ENCODE data around the gene NUP155.

Gene NUP155

DNA sequence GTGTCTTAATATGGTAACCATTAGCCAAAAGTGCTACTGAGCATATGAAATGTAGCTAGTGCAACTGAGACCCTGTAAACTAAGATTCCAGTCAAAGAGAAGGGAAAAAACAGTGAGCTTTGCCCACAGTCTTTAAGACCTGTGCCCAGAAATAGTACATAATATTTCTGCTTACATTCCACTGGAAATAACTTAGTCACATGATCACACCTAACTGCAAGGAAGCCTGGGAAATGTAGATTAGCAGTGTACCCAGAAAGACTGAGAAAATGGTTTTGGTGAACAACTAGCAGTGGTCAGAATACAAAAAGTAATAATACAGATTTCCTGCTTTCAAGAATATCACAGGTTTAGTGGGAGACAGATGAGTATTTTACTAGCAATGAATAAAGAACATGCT is 119.2 kb downstream of the NUP155 start:
- Histone ChIP-seq H3K18ac (ENCODE audit: low read length) (no peak overlapping the region), H2BK5ac (ENCODE audit: low read depth, low read length, poor library complexity) (no peak overlapping the region), H3K14ac (ENCODE audit: low read length) (no peak overlapping the region), H3K9me3 (ENCODE audit: insufficient read depth, low read depth, low read length) (no peaks in the 10 kb centered on the region), H2BK12ac (ENCODE audit: low read length) (no peak overlapping the region), H3K4ac (ENCODE audit: low read depth, low read length) (no peak overlapping the region), H3K4me3 (ENCODE audit: low read depth, low read length) (no peak overlapping the region), H3K27me3 (ENCODE audit: insufficient read depth, low read length) (no peaks in the 10 kb centered on the region), H3K79me1 (ENCODE audit: low read length) (peaks cover 13% of the 10 kb centered on the region), H3K23ac (ENCODE audit: low read length) (no peak overlapping the region), H2BK120ac (ENCODE audit: insufficient read depth, low read length, poor library complexity) (no peak overlapping the region), H2AFZ (ENCODE audit: insufficient read depth, low read length, poor library complexity) (no peak overlapping the region), H3K4me2 (ENCODE audit: low read length) (no peak overlapping the region), H3K79me2 (ENCODE audit: control insufficient read depth, insufficient read depth, low read length, poor library complexity) (peaks cover 11% of the 10 kb centered on the region), H3K9ac (ENCODE audit: low read length) (no peak overlapping the region), H4K8ac (ENCODE audit: low read depth, low read length) (no peak overlapping the region), H2AK5ac (ENCODE audit: low read length) (no peak overlapping the region), H4K91ac (ENCODE audit: low read depth, low read length) (no peak overlapping the region), H4K12ac (ENCODE audit: low read depth, low read length) (no peak overlapping the region), H3K36me3 (ENCODE audit: control insufficient read depth in 1 of 2, insufficient read depth in 2 of 2, low read length in 2 of 2) (no peaks in the 10 kb centered on the region), H3K27ac (ENCODE audit: low read depth, low read length) (no peak overlapping the region), H3K4me1 (ENCODE audit: control insufficient read depth in 1 of 2, insufficient read depth in 2 of 2, low read length in 2 of 2) (peaks cover 4 to 5% of the 10 kb centered on the region in 2 experiments)
- no peak for DNase-seq

DNA sequence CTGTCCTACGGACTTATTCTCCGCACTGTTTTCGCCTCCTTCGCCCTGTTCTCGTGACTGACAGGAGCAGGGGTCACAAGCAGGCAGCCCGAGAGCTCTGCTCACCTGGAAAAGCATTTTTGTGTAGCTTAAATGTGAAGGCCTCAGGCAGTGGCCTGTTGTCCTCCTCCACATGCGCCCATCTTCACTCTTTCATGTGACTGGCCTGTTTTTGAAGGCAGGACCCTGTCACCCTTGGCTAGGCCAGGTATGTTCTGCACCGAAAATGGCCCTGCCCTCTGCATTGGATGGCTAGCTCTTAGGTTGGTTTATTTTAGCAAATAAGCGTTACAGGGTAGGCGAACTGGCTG is 121.1 kb downstream of the NUP155 start:
- Histone ChIP-seq H3K4me2 (ENCODE audit: low read length) (peak overlapping the region; percentile 49), H3K23ac (ENCODE audit: low read length) (no peak overlapping the region), H2BK120ac (ENCODE audit: insufficient read depth, low read length, poor library complexity) (peak overlapping the region; percentile 39), H3K79me1 (ENCODE audit: low read length) (peaks cover 13% of the 10 kb centered on the region), H3K4me1 (ENCODE audit: control insufficient read depth in 1 of 2, insufficient read depth in 2 of 2, low read length in 2 of 2) (peaks cover 4 to 5% of the 10 kb centered on the region in 2 experiments), H3K18ac (ENCODE audit: low read length) (peak overlapping the region; percentile 61), H3K27me3 (ENCODE audit: insufficient read depth, low read length) (no peaks in the 10 kb centered on the region), H3K14ac (ENCODE audit: low read length) (peak overlapping the region; percentile 74), H2BK12ac (ENCODE audit: low read length) (peak overlapping the region; percentile 4), H2BK5ac (ENCODE audit: low read depth, low read length, poor library complexity) (no peak overlapping the region), H4K8ac (ENCODE audit: low read depth, low read length) (peak overlapping the region; percentile 98), H4K12ac (ENCODE audit: low read depth, low read length) (peak overlapping the region; percentile 86), H3K27ac (ENCODE audit: low read depth, low read length) (peak overlapping the region; percentile 4), H3K9me3 (ENCODE audit: insufficient read depth, low read depth, low read length) (no peaks in the 10 kb centered on the region), H3K4me3 (ENCODE audit: low read depth, low read length) (peak overlapping the region; percentile 84), H3K9ac (ENCODE audit: low read length) (no peak overlapping the region), H3K79me2 (ENCODE audit: control insufficient read depth, insufficient read depth, low read length, poor library complexity) (peaks cover 11% of the 10 kb centered on the region), H3K4ac (ENCODE audit: low read depth, low read length) (no peak overlapping the region), H2AK5ac (ENCODE audit: low read length) (no peak overlapping the region), H2AFZ (ENCODE audit: insufficient read depth, low read length, poor library complexity) (peak overlapping the region; percentile 93), H3K36me3 (ENCODE audit: control insufficient read depth in 1 of 2, insufficient read depth in 2 of 2, low read length in 2 of 2) (no peaks in the 10 kb centered on the region), H4K91ac (ENCODE audit: low read depth, low read length) (peak overlapping the region; percentile 82)
- DNase-seq: no peak
- WGBS (ENCODE audit: extremely low coverage, insufficient coverage, insufficient read length): no CpG with 5 or more reads among the region's 10 CpGs

DNA sequence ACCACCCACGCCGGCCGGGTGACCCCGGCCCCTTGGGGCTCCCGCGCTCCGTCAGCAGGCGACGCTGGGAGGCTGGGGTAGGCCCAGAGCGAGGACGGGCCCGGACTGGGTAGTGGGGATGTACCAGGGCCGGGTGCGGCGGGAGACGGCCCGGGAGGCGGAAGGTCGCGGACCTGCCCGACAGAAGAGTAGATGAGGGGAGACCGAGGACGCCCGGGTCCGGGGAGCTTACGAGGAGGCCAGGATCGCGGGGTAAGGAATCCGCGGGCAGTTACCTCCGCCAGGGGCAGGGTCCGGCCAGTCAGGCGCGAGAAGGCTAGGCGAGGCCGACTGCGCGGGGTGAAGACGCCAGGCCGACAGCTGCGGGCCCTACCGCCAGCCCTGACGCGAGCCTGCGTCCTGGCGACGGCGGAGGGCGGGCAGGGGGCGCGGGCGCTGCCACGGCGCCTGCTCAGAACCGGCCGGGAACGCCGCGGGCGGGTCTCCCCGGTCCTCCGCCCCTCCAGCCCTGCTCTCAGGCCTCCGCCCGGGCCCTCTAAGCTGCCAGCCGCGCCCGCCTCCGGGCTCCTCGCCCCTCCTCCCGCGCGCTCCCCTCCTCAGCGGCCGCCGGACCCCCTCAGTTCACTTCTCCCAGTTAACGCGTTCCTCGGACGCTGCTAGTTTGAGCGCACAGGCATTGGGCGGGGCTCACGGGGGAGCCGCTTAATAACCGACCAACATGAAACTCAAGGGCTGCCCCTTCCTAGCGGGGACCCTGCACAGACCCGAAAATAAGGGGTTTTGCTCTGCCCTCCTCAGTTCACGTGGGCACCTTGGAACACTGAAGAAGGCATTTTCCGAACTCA is 121.7 kb downstream of the NUP155 start, which contains the start of gene CPLANE1:
Gene CPLANE1, minus strand, starts transcription at position 407 of the 845 bp plus-strand sequence. CDS start 1,678 bp downstream, outside the sequence.
- Histone ChIP-seq H3K79me2 (ENCODE audit: control insufficient read depth, insufficient read depth, low read length, poor library complexity) (peaks cover 11% of the 10 kb centered on the region), H3K27me3 (ENCODE audit: insufficient read depth, low read length) (no peaks in the 10 kb centered on the region), H2BK12ac (ENCODE audit: low read length) (peak within 1 kb of the TSS; percentile 6), H3K23ac (ENCODE audit: low read length) (no peak within 1 kb of the TSS), H3K14ac (ENCODE audit: low read length) (peak within 1 kb of the TSS; percentile 96), H4K91ac (ENCODE audit: low read depth, low read length) (peak within 1 kb of the TSS; percentile 82), H3K4me2 (ENCODE audit: low read length) (peak within 1 kb of the TSS; percentile 49), H2AFZ (ENCODE audit: insufficient read depth, low read length, poor library complexity) (peak within 1 kb of the TSS; percentile 93), H4K8ac (ENCODE audit: low read depth, low read length) (peak within 1 kb of the TSS; percentile 98), H3K36me3 (ENCODE audit: control insufficient read depth in 1 of 2, insufficient read depth in 2 of 2, low read length in 2 of 2) (no peaks in the 10 kb centered on the region), H3K79me1 (ENCODE audit: low read length) (peaks cover 13% of the 10 kb centered on the region), H3K4me3 (ENCODE audit: low read depth, low read length) (peak within 1 kb of the TSS; percentile 84), H4K12ac (ENCODE audit: low read depth, low read length) (peak within 1 kb of the TSS; percentile 89), H3K4me1 (ENCODE audit: control insufficient read depth in 1 of 2, insufficient read depth in 2 of 2, low read length in 2 of 2) (peaks cover 4 to 5% of the 10 kb centered on the region in 2 experiments), H3K18ac (ENCODE audit: low read length) (peak within 1 kb of the TSS; percentile 86), H2AK5ac (ENCODE audit: low read length) (no peak within 1 kb of the TSS), H3K27ac (ENCODE audit: low read depth, low read length) (peak within 1 kb of the TSS; percentile 63), H2BK120ac (ENCODE audit: insufficient read depth, low read length, poor library complexity) (peak within 1 kb of the TSS; percentile 85), H3K9ac (ENCODE audit: low read length) (peak within 1 kb of the TSS; percentile 98), H3K4ac (ENCODE audit: low read depth, low read length) (peak within 1 kb of the TSS; percentile 76), H2BK5ac (ENCODE audit: low read depth, low read length, poor library complexity) (peak within 1 kb of the TSS; percentile 81), H3K9me3 (ENCODE audit: insufficient read depth, low read depth, low read length) (no peaks in the 10 kb centered on the region)
- DNase-seq: peak; percentile 82 to 83
- no CpG with 5 or more reads among the region's 88 CpGs for WGBS (ENCODE audit: extremely low coverage, insufficient coverage, insufficient read length)

DNA sequence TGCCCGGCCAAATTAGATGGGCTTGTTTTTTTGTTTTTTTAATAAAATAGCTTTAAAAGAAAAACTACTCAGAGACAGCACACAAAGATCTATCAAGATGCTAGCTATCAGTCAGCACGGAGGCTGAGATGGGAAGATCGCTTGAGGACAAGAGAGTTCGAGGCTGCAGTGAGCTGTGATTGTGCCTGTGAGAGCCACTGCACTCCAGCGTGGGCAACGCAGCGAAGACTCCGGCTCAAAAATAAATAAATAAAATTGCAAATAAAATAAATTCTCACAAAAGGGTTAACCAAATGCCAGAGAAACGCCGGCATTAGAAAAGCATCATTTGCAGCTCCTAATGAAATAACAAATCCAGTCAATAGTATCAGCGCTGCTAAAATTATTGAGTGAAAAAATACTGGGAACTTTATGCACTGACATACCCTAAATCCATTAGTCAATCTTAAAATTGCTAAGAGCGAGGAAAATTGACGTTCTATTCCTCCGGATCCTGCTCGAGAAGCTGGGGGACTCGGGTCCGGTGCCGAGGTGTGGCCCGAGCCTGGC is 122.4 kb downstream of the NUP155 start:
- peak overlapping the region; percentile 86 for H3K18ac ChIP-seq (ENCODE audit: low read length)
- peak overlapping the region; percentile 96 for H3K14ac ChIP-seq (ENCODE audit: low read length)
- peak overlapping the region; percentile 93 for H2AFZ ChIP-seq (ENCODE audit: insufficient read depth, low read length, poor library complexity)
- peaks cover 13% of the 10 kb centered on the region for H3K79me1 ChIP-seq (ENCODE audit: low read length)
- WGBS (ENCODE audit: extremely low coverage, insufficient coverage, insufficient read length): no CpG with 5 or more reads among the region's 19 CpGs
- peak overlapping the region; percentile 79 for H4K91ac ChIP-seq (ENCODE audit: low read depth, low read length)
- H3K9ac ChIP-seq (ENCODE audit: low read length): peak overlapping the region; percentile 98
- no peak overlapping the region for H2BK120ac ChIP-seq (ENCODE audit: insufficient read depth, low read length, poor library complexity)
- H3K27ac ChIP-seq (ENCODE audit: low read depth, low read length): peak overlapping the region; percentile 63
- peak overlapping the region; percentile 84 for H3K4me3 ChIP-seq (ENCODE audit: low read depth, low read length)
- peak in 1 of 2 donors; percentile 15 for DNase-seq
- H3K27me3 ChIP-seq (ENCODE audit: insufficient read depth, low read length): no peaks in the 10 kb centered on the region
- H4K8ac ChIP-seq (ENCODE audit: low read depth, low read length): peak overlapping the region; percentile 98
- H3K79me2 ChIP-seq (ENCODE audit: control insufficient read depth, insufficient read depth, low read length, poor library complexity): peaks cover 11% of the 10 kb centered on the region
- H4K12ac ChIP-seq (ENCODE audit: low read depth, low read length): peak overlapping the region; percentile 89
- no peaks in the 10 kb centered on the region for H3K9me3 ChIP-seq (ENCODE audit: insufficient read depth, low read depth, low read length)
- peaks cover 4 to 5% of the 10 kb centered on the region in 2 experiments for H3K4me1 ChIP-seq (ENCODE audit: control insufficient read depth in 1 of 2, insufficient read depth in 2 of 2, low read length in 2 of 2)
- no peak overlapping the region for H2BK12ac ChIP-seq (ENCODE audit: low read length)
- H3K23ac ChIP-seq (ENCODE audit: low read length): no peak overlapping the region
- no peak overlapping the region for H2AK5ac ChIP-seq (ENCODE audit: low read length)
- no peaks in the 10 kb centered on the region for H3K36me3 ChIP-seq (ENCODE audit: control insufficient read depth in 1 of 2, insufficient read depth in 2 of 2, low read length in 2 of 2)
- H3K4me2 ChIP-seq (ENCODE audit: low read length): peak overlapping the region; percentile 49
- peak overlapping the region; percentile 76 for H3K4ac ChIP-seq (ENCODE audit: low read depth, low read length)
- peak overlapping the region; percentile 81 for H2BK5ac ChIP-seq (ENCODE audit: low read depth, low read length, poor library complexity)
